OCI-M2 (cell line): ENCODE data around the gene PCDHB14.

Source experiments
- DNase-seq: peaks from one replicate; lab custom pipeline; 2025; ENCODE audit not compliant: unreplicated experiment; lab: John Stamatoyannopoulos, UW

Gene PCDHB14

DNA sequence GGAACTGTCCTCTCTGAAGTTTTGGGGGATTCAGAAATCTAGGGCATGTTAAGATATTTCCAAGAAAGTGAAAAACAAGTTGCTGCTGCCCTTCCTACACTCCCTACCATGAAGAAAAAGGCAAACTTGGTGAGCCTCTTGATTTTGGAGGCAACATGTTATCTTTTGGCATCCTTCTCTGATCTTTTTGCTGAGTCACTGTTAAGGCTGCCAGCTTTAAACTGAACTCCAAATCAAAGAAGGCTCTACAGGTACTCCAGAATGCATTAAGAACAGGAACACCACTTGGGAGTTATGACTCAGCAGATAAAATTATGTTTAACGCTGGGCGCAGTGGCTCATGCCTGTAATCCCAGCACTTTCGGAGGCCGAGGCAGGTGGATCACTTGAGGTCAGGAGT is 46.1 kb downstream of the PCDHB14 start:
- DNase-seq: no peak

DNA sequence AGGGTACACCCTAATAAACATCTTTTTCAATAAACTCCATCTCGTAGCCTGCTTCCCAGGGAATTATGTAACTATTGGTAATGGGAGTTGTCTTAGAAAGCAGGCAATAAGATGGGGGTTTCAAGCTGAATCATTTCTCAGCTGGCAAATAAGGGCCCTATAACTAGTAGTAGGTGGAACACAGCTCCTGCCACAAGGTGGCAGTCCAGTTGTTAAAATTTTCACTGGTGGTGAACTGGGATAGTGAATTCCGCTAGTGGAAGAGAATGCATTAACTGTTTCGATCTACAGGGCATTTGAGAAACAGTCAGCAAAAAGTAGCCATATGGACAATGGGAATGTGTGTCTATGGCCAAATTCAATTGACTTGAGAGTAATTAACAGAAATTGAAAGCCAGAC is 49.8 kb downstream of the PCDHB14 start:
- DNase-seq: no peak
